Hepatocyte (in vitro differentiated cells): ENCODE data around the gene PEX1. TPM values are rescaled to one million over a fixed set of nuclear protein-coding genes. Genes with fewer than 3 reads are reported as not detected.
"Not testable (repeated sequence)": the region's sequence is repeated elsewhere in the genome, so short reads cannot be mapped to it uniquely, and the experiment has no call there.

Source experiments
- DNase-seq: peaks from one replicate; pipeline ENCODE4 v3.0.0-alpha.2; 2016; ENCODE audit warnings: low spot score
- H2AFZ ChIP-seq: fragments of 200-600 bp; sonication (generic); 2 replicates; pipeline ENCODE4 v1.6.0; 2016; ENCODE audit warnings: antibody characterized with exemption, mild to moderate bottlenecking
- H3K27ac ChIP-seq: fragments of 200-600 bp; sonication (generic); 2 replicates; pipeline ENCODE4 v1.5.1; 2016; ENCODE audit warnings: mild to moderate bottlenecking
- H3K27me3 ChIP-seq: fragments of 200-600 bp; sonication (generic); 2 replicates; pipeline ENCODE4 v1.6.1; 2016
- H3K36me3 ChIP-seq: fragments of 200-600 bp; sonication (generic); replicated peaks from 2 replicates; pipeline ENCODE4 v1.5.1; 2016; ENCODE audit warnings: low read depth; ENCODE audit not compliant: insufficient read depth
- H3K4me1 ChIP-seq: fragments of 200-600 bp; sonication (generic); 2 replicates; pipeline ENCODE4 v1.5.1; 2016; ENCODE audit warnings: mild to moderate bottlenecking, moderate library complexity; ENCODE audit not compliant: insufficient read depth
- H3K4me2 ChIP-seq: fragments of 200-600 bp; sonication (generic); 2 replicates; pipeline ENCODE4 v1.6.0; 2016
- H3K4me3 ChIP-seq: fragments of 200-600 bp; sonication (generic); 2 replicates; pipeline ENCODE4 v1.5.1; 2016; ENCODE audit warnings: mild to moderate bottlenecking
- H3K79me2 ChIP-seq: fragments of 200-600 bp; sonication (generic); 2 replicates; pipeline ENCODE4 v1.6.0; 2017; ENCODE audit warnings: mild to moderate bottlenecking
- H3K9me2 ChIP-seq: fragments of 200-600 bp; sonication (generic); replicated peaks from 2 replicates; pipeline ENCODE4 v1.6.0; 2017; ENCODE audit warnings: mild to moderate bottlenecking; ENCODE audit not compliant: insufficient read depth
- H3K9me3 ChIP-seq: fragments of 200-600 bp; sonication (generic); 2 replicates; pipeline ENCODE4 v1.5.1; 2016; ENCODE audit warnings: low read depth, mild to moderate bottlenecking
- H4K20me1 ChIP-seq: fragments of 200-600 bp; sonication (generic); 2 replicates; pipeline ENCODE4 v1.6.0; 2016; ENCODE audit warnings: mild to moderate bottlenecking; ENCODE audit not compliant: insufficient read depth, poor library complexity, severe bottlenecking
- CTCF ChIP-seq: fragments of 200-600 bp; sonication (generic); IDR thresholded peaks from 2 replicates; pipeline ENCODE4 v1.5.1; 2016; ENCODE audit warnings: antibody characterized with exemption, mild to moderate bottlenecking; ENCODE audit not compliant: poor library complexity
- EZH2 ChIP-seq: fragments of 200-600 bp; sonication (generic); IDR thresholded peaks from 2 replicates; pipeline ENCODE4 v1.6.1; 2016; ENCODE audit warnings: antibody characterized with exemption, mild to moderate bottlenecking, borderline replicate concordance
- EZH2phosphoT487 ChIP-seq: fragments of 200-600 bp; sonication (generic); IDR thresholded peaks from one replicate; pipeline ENCODE4 v1.6.1; 2018; ENCODE audit warnings: antibody characterized with exemption, mild to moderate bottlenecking, low read depth, moderate library complexity; ENCODE audit not compliant: unreplicated experiment, severe bottlenecking
- WGBS: methylation state at CpG from one replicate; pipeline ENCODE4 v1.1.6; 2016; ENCODE audit warnings: low lambda C conversion rate; ENCODE audit errors: missing lambda C conversion rate; 5-methylcytosine and 5-hydroxymethylcytosine counted together
- polyA plus RNA-seq: library from polyadenylated mRNA; unstranded; fragments of >200 nt; fragmentation: Nextera tagmentation; extraction: Ambion mirVana; gene quantifications from 2 replicates; pipeline ENCODE4 v1.2.1, GENCODE V29; 2016
- total RNA-seq: library from RNA; depleted of rRNA; stranded (reverse); fragments of >200 nt; gene quantifications from 2 replicates; pipeline ENCODE4 v1.2.3, GENCODE V29; 2014

PEX1 gene
- total and polyA plus RNA-seq, 2 experiments from 2014 or later, result 10.6 to 23.2 TPM

- peak within 1 kb of the TSS; percentile 80 for H3K4me2 ChIP-seq
- no peaks in the 10 kb centered on the region for H3K27me3 ChIP-seq
- no peaks in the 10 kb centered on the region for H3K9me3 ChIP-seq
- H3K4me1 ChIP-seq, result peaks cover 17% of the 10 kb centered on the region
- H4K20me1 ChIP-seq, result no peaks in the 10 kb centered on the region
- DNase-seq, result peak; percentile 95
- H3K36me3 ChIP-seq, result no peaks in the 10 kb centered on the region
- peaks cover 29% of the 10 kb centered on the region for H3K79me2 ChIP-seq
- H3K4me3 ChIP-seq, result peak within 1 kb of the TSS; percentile 92
- peak within 1 kb of the TSS; percentile 98 for H3K27ac ChIP-seq
- under 1% methylated on average over 51 of the region's 87 CpGs for WGBS
- peak within 1 kb of the TSS; percentile 91 for H2AFZ ChIP-seq
- H3K9me2 ChIP-seq, result no peaks in the 10 kb centered on the region
- no peak for TF ChIP-seq EZH2phosphoT487
- peak; percentile 98 for TF ChIP-seq CTCF
Observed at GRCh38 chr7:92447345-92448204, 80.7 kb downstream of the PEX1 start, which contains the start of gene GATAD1. Gene GATAD1 (plus strand): TSS chr7:92447482. CDS start chr7:92447730, 248 bp downstream.

- peak overlapping the region; percentile 85 for H2AFZ ChIP-seq
- peaks cover 28% of the 10 kb centered on the region for H3K79me2 ChIP-seq
- H3K4me3 ChIP-seq, result no peak overlapping the region
Observed at GRCh38 chr7:92446869-92447344, 81.4 kb downstream of the PEX1 start.

GRCh38 chr7:92442720-92443119 is 85.6 kb downstream of the PEX1 start:
- not testable (repeated sequence) for H3K36me3 ChIP-seq, H3K9me2 ChIP-seq, H3K4me2 ChIP-seq, H3K4me3 ChIP-seq, H3K27me3 ChIP-seq, H2AFZ ChIP-seq, H4K20me1 ChIP-seq, H3K9me3 ChIP-seq, H3K79me2 ChIP-seq, H3K27ac ChIP-seq, DNase-seq, H3K4me1 ChIP-seq
- 72% methylated on average over 2 of the region's 2 CpGs for WGBS

More at GRCh38 chr7:92446869-92447344, 81.4 kb downstream of the PEX1 start:
- Histone ChIP-seq H3K4me2 (peak overlapping the region; percentile 65), H3K4me1 (peaks cover 17% of the 10 kb centered on the region), H3K27ac (peak overlapping the region; percentile 47), H3K9me3 (no peaks in the 10 kb centered on the region), H4K20me1 (no peaks in the 10 kb centered on the region), H3K27me3 (no peaks in the 10 kb centered on the region), H3K36me3 (no peaks in the 10 kb centered on the region), H3K9me2 (no peaks in the 10 kb centered on the region)
- DNase-seq, result no peak
- TF ChIP-seq EZH2 (no peak), CTCF (no peak), EZH2phosphoT487 (no peak)
- 60% methylated on average over 21 of the region's 21 CpGs for WGBS

- Histone ChIP-seq H3K4me2 (no peak overlapping the region), H4K20me1 (no peaks in the 10 kb centered on the region), H3K79me2 (no peaks in the 10 kb centered on the region), H3K27ac (no peak overlapping the region), H3K4me3 (no peak overlapping the region), H3K4me1 (no peaks in the 10 kb centered on the region), H3K9me2 (no peaks in the 10 kb centered on the region), H3K9me3 (no peaks in the 10 kb centered on the region), H3K36me3 (no peaks in the 10 kb centered on the region), H3K27me3 (no peaks in the 10 kb centered on the region), H2AFZ (no peak overlapping the region)
- TF ChIP-seq EZH2 (no peak), CTCF (no peak), EZH2phosphoT487 (no peak)
- DNase-seq, result no peak
- WGBS, result 80% methylated on average over 6 of the region's 6 CpGs
Observed at GRCh38 chr7:92437956-92438491, 90.3 kb downstream of the PEX1 start.
